HG03064 (cell line): ENCODE measurements around the gene GALR1.

Source experiments
- ATAC-seq: cut with Tn5 transposase; IDR thresholded peaks from one replicate; pipeline ENCODE4 v1.9.1; 2021; ENCODE audit warnings: low read depth; ENCODE audit not compliant: unreplicated experiment

GALR1 gene

GRCh38 chr18:77316641-77317040 lies 67.0 kb downstream of the GALR1 start:
- no peak for ATAC-seq

- no peak for ATAC-seq
These were observed 71.4 kb downstream of the GALR1 start for GRCh38 chr18:77320971-77321559.

GRCh38 chr18:77321823-77322805 lies 72.5 kb downstream of the GALR1 start:
- no peak for ATAC-seq

GRCh38 chr18:77323640-77324299 lies 74.1 kb downstream of the GALR1 start:
- ATAC-seq: no peak
